ENCODE data around the gene SUGP2. TPM values are rescaled to one million over a fixed set of nuclear protein-coding genes. Genes with fewer than 3 reads are reported as not detected.
"Not testable (repeated sequence)": the region's sequence is repeated elsewhere in the genome, so short reads cannot be mapped to it uniquely, and the experiment has no call there.

SUGP2 gene
- total RNA-seq, 1 donor from 2014 or later = 17.5 TPM

DNA sequence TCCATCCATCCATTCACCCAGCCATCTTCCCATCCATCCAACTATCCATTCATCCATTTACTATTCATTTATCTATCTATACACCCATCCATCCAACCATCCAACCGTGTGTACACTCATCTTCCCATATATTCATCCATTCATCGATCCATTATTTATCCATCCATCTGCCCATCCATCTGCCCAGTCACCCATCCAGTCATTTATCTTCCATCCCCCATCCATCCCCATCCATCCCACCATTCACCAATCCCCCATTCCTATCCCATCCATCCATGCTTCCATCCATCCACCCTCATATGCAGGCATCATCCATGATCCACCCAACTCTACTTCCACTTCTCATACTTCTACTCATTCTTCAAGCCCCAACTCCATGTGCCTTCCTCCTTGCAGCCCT, 78.3 kb downstream of the SUGP2 start:
- DNase-seq (ENCODE audit: low read depth, low spot score) = no peak

DNA sequence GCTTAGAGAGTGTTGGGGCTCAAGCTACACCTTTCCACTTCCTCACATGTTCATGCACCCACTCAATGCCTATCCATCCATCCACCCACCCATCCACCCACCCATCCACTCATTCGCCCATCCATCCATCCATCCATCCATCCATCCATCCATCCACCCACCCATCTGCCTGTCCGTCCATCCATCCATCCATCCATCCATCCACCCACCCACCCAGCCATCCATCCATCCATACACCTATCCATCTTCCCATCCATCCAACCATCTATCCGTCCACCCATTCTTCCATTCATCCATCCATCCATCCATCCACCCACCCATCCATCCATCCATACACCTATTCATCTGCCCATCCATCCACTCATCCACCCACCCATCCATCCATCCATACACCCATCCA, 79.2 kb downstream of the SUGP2 start:
- DNase-seq (ENCODE audit: low read depth, low spot score) = no peak

DNA sequence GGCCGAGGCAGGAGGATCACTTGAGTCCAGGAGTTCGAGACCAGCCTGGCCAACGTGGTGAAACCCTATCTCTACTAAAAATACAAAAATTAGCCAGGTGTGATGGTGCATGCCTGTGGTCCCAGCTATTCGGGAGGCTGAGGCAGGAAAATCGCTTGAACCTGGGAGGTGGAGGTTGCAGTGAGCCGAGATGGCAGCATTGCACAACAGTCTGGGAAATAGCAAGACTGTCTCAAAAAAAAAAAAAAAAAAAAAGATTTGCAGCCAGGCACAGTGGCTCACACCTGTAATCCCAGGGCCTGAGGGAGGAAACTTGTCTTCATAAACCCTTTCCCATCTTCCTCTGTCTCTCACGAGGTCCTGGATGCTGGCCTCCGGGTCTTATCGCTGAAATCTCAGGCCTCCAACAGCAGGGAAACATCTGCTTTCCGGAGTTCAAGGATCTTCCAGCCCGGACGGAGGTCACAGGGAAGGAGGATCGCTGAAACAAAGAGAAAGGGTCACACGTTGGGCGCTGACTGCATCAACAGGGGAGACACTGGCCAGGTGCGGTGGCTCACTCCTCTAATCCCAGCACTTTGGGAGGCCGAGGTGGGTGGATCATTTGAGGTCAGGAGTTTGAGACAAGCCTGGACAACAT, 80.8 kb downstream of the SUGP2 start:
- not testable (repeated sequence) for DNase-seq (ENCODE audit: low read depth, low spot score)

DNA sequence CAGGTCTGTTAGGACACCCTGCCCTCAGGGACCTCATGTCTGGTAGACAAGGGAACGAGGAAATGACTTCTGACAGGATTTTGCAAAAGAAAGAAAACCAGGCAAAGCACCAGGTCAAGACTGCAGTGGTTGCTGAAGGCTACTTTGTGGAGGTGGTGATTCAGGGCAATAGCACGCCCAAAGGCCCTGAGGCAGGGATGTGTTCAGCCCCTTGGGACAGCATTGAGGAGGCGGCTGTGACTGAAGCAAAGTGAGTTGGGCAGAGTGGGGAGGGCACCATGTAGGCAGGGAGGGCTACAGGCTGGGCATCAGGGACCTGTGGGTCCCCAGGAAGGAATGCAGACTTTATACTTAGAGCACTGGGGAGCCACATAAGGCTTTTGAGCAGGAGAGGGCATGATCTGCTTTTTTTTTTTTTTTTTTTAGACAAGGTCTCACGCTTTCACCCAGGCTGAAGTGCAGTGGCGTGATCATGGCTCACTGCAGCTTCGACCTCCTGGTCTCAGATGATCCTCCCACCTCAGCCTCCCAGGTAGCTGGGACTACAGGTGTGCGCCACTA, 81.5 kb downstream of the SUGP2 start:
- DNase-seq (ENCODE audit: low read depth, low spot score) = no peak

DNA sequence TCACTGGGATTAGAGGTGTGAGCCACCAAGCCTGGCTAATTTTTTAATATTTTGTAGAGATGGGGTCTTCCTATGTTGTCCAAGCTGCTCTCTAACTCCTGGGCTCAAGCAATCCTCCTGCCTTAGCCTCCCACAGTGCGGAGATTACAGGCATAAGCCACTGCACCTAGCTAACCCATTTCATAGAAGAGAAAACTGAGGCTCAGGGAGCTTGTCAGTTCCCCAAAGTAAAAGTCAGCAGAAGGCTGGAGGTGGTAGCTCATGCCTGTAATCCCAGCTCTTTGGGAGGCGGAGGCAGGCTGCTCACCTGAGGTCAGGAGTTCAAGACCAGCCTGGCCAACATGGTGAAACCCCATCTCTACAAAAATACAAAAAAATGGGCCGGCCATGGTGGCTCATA, 83.5 kb downstream of the SUGP2 start:
- DNase-seq (ENCODE audit: low read depth, low spot score) = no peak

DNA sequence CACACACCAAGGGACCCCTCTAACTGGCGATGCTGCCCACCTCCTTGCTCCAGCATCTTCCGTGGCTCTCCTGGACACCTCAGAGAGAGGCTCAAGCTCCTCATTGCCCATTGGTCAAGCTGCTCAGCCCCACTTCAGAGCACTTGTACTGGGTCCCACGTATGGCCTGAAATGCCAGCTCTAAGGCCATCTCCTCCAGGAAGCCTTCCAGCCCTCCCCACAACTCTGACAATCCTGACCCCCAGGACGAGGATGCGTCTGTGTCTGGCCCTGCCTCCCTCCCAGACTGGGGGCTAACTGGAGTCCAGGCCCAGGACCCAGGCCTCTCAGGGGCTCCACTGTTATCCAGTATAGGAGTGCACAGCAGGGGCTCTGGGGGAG, 84.4 kb downstream of the SUGP2 start:
- DNase-seq (ENCODE audit: low read depth, low spot score) = no peak

DNA sequence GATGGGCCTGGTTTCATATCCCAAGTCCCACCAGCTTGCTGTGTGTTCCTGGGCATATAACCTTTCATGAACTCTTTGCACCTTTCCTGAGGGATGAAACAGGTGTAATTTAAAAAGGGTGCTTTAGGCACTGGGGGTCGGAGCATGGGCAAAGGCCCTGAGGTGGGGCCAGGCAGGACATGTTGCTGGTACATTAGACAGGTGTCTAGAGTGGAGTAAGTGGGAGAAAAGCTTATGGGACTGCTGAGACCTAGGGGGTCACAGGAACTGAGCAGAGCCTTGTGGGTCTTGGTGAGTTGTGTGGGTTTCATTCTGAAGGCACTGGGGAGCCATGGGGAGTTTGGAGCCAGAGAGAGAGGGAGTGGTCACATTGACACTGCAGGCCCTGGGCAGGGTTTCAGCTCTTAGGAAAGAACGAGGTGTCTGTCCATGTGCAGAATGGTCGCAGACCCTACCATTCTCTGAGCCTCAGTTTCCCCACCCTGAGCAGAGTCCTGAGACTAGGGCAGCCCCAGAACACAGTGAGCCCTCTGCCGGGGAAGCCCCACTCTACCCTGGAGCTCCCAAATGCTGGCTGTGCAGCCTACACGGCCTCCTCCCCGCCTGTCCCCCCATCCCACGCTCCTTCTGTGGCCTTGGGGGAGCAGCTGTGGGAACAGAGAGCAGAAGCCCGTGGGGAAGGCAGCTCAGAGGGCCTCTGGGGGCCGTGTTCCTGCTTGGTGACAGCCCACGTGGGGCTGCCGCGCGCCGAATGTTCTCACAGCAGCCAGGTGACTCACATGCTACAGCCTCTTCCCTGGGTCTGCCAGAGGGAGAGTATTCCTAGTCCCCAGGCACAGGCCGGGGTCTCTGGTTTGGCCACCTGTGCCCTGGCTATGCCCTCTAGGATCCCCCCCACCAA, 85.0 kb downstream of the SUGP2 start:
- DNase-seq (ENCODE audit: low read depth, low spot score) = no peak

DNA sequence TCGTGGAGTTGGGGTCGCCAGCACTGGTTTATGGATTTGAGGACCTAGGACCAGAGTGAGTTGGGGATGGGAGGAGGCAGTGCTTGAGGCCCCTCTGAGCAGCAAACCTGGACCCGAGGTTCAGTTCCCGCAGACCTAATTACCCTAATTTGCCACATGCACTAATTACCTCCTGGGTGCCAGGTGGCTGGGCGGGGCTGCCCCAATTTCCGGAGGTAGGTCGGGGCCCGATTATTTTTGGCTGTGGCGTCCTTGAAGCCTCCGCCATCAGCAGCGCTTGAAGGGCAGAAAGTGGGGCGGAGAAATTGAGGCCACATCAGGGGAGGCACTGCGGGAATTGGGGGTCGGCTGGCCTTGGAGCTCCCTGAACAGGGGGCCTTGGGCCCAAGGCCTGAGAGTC, 86.4 kb downstream of the SUGP2 start:
- no peak for DNase-seq (ENCODE audit: low read depth, low spot score)

DNA sequence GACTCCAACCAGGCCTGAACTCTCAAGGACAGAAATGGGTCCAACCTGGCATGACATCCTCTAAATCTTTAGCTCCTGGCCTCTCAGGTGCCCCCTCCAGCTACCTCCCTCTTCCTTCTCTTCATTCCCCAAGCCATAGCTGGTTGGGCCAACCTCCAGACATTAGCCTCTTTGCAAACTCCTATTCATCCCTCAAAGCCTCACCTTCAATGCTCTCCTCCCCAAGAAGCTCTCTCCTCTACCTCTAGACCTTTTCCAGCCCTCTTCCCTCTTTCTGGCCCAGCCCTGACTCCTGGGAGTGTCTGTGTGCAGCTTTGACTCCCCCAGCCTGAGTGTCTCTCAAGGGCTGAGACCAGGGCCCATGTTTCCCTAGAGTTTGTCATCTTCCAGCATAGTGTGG, 87.0 kb downstream of the SUGP2 start:
- DNase-seq (ENCODE audit: low read depth, low spot score) = no peak

DNA sequence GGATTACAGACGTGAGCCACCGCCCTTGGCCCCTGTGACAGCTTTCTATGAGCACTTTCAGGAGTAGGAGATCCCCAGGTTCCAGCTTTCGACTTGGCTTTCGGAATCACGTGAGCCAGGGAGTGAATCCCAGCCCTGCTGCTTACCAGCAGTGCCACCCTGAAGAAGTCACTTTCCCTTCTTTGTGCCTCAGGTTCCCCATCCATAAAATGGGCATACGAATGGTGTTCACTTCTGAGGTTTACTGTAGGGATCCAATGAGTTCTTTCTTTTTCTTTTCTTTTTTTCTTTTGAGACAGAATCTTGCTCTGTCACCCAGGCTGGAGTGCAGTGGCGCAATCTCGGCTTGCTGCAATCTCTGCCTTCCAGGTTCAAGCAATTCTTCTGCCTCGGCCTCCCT, 88.0 kb downstream of the SUGP2 start:
- no peak for DNase-seq (ENCODE audit: low read depth, low spot score)

DNA sequence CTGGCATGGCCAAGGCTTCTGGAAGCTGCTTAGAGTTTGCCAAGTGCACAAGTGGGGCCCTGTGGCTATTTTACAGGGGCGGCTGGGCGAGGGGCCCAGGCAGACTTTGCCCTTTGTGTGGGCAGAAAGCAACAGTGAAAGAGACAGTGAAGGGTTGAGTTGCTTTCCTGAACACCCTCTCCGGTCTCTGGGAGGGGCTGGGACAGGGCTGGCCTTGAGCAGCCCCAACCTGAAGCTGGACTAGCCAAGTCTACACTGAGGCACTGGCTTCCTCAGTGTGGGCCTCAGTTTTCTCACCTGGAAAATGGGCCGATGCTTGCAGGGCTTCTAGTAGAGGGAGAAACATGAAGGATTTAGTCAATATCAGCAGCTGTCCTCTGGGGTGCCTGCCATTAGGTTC, 89.9 kb downstream of the SUGP2 start:
- no peak for DNase-seq (ENCODE audit: low read depth, low spot score)

DNA sequence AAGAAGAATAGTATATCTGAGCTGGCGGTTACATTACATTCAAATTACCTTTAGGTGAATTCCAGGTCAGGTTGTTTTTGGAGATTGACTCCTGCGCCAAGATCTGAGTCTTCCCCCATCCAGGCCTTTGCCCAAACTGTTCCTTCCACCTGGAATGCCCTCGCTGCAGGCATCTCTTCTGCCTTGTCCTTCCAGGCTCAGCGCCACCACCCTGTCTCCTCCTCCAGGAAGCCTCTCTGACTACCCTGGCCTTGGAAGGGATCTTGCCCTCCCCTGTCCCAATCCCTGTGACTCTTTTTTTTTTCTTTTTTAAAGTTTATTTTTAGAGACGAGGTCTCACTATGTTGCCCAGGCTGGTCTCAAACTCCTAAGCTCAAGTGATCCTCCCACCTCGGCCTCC, 90.6 kb downstream of the SUGP2 start:
- no peak for DNase-seq (ENCODE audit: low read depth, low spot score)

DNA sequence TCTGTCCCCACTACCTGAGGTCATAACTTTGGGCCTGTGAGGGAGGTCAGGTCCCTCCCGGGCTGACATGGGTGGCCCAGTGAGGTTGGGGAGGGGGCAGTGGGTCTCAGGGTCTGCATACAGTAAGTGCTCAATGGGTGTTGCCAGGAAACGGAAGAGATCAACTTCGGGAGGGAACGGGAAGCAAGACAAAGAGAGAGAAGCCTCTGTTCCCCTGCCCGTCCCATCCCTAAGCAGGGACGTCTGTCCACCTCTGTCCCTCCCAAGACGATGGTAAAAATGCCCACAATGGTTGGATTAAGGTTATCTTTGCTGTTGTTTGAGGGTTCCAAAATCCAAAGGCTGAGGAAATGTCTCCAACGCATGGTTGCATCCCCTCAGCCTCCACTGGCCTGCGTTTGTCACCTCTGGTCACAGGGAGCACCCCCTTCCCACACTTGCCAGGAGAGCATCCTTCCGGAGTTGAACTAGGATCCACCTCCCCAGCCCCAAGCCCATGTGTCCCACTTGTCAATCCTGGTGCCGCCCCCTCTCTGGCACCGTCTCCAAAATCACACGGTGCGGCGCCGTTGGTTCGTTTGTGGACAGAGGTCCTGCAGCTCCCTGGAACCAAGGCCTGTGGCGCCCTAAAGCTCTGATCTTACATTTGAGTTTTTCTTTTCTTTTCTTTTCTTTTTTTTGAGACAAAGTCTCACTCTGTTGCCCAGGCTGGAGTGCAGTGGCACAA, 91.5 kb downstream of the SUGP2 start:
- no peak for DNase-seq (ENCODE audit: low read depth, low spot score)

Other genes starting within 250 kb of the SUGP2 start
- not detected in 2 replicates for gene COMP, start 242.2 kb downstream of the SUGP2 start, total RNA-seq
- gene UPF1, start 201.6 kb downstream of the SUGP2 start, total RNA-seq = 62.3 and 80.6 TPM in 2 replicates
- gene CERS1, start 137.4 kb downstream of the SUGP2 start, total RNA-seq = 1.7 and 4.5 TPM in 2 replicates
- gene COPE, start 114.1 kb downstream of the SUGP2 start, total RNA-seq = 151 and 207 TPM in 2 replicates
- 60.5 and 70.3 TPM in 2 replicates for gene DDX49, start 113.8 kb downstream of the SUGP2 start, total RNA-seq
- gene HOMER3, start 92.3 kb downstream of the SUGP2 start, total RNA-seq = 172 and 181 TPM in 2 replicates
- 51.1 and 68.3 TPM in 2 replicates for gene ARMC6, start 86 bp upstream of the SUGP2 start, total RNA-seq
- 3.7 and 4.1 TPM in 2 replicates for gene SLC25A42, start 30.5 kb upstream of the SUGP2 start, total RNA-seq
- 22.1 and 29.5 TPM in 2 replicates for gene TMEM161A, start 105.0 kb upstream of the SUGP2 start, total RNA-seq
- 0.11 and 0.13 TPM in 2 replicates for gene MEF2B, start 136.7 kb upstream of the SUGP2 start, total RNA-seq
- 27.4 and 29.2 TPM in 2 replicates for gene BORCS8, start 158.6 kb upstream of the SUGP2 start, total RNA-seq
- 60.7 and 82.3 TPM in 2 replicates for gene RFXANK, start 158.7 kb upstream of the SUGP2 start, total RNA-seq
- 11.4 and 19.5 TPM in 2 replicates for gene NR2C2AP, start 169.9 kb upstream of the SUGP2 start, total RNA-seq
- gene NCAN, start 178.4 kb upstream of the SUGP2 start, total RNA-seq = not detected in 2 replicates
- gene TM6SF2, start 239.8 kb upstream of the SUGP2 start, total RNA-seq = not detected in 2 replicates

Data from pulmonary artery endothelial cell (primary cell).